ENCODE data around the gene PHGDH. TPM values are rescaled to one million over a fixed set of nuclear protein-coding genes. Genes with fewer than 3 reads are reported as not detected.

The PHGDH gene
- total and polyA plus RNA-seq, 2 donors (not counting 3 experiments of a cell fraction or from before 2014, with no cell fraction given), result 37.9 to 120 TPM

GRCh38 chr1:119758584-119758983 is 46.9 kb downstream of the PHGDH start:
- intact Hi-C loops (cut with micrococcal nuclease) (no loop called here), dilution Hi-C loops (cut with MboI; ENCODE audit: extremely low pct_ligation_motif_present, low sequenced_read_pairs) (no loop called here)
- Histone ChIP-seq H3K79me2 (ENCODE audit: control insufficient read depth, insufficient read depth, low read length) (no peaks in the 10 kb centered on the region), H3K9me1 (replicated peaks; ENCODE audit: control insufficient read depth, extremely low read depth, insufficient read depth, low read length) (no peaks in the 10 kb centered on the region), H3K4me3 (replicated peaks in 1 of 3; ENCODE audit: insufficient read depth in 1 of 3, low read depth in 1 of 3, low read length in 3 of 3) (no peak overlapping the region), H3K4me1 (ENCODE audit: control insufficient read depth, extremely low read depth, insufficient read depth, low read length) (no peaks in the 10 kb centered on the region), H3K4me2 (ENCODE audit: insufficient read depth, low read length) (no peak overlapping the region), H4K20me1 (replicated peaks; ENCODE audit: control insufficient read depth, extremely low read depth, insufficient read depth, low read length) (no peaks in the 10 kb centered on the region), H3K27ac (ENCODE audit: insufficient read depth, low read depth, low read length) (no peak overlapping the region), H2AFZ (ENCODE audit: low read depth, low read length) (no peak overlapping the region), H3K36me3 (ENCODE audit: control insufficient read depth in 2 of 2, extremely low read depth in 1 of 2, insufficient read depth in 2 of 2, low read length in 2 of 2) (no peaks in the 10 kb centered on the region), H3K27me3 (ENCODE audit: control insufficient read depth in 2 of 2, insufficient read depth in 2 of 2, low read length in 2 of 2) (peaks cover 8 to 21% of the 10 kb centered on the region in 2 experiments), H3K9ac (replicated peaks; ENCODE audit: extremely low read depth, insufficient read depth, low read length) (no peak overlapping the region), H3K9me3 (replicated peaks; ENCODE audit: control insufficient read depth, insufficient read depth, low read length) (no peaks in the 10 kb centered on the region)
- ChIA-PET POLR2A (no interaction called here), CTCF (no interaction called here)
- no peak for TF ChIP-seq EZH2 (IDR thresholded peaks at IDR 0.05; ENCODE audit: borderline replicate concordance, low read depth, low read length, severe bottlenecking)
- DNase-seq (ENCODE audit: low read depth, low spot score) (no peak), FAIRE-seq (no peak)
- BruUV-seq (replicated peaks), result no TSS peak

- H3K9me1 ChIP-seq (replicated peaks; ENCODE audit: control insufficient read depth, extremely low read depth, insufficient read depth, low read length), result no peaks in the 10 kb centered on the region
- dilution Hi-C loops (cut with MboI; ENCODE audit: extremely low pct_ligation_motif_present, low sequenced_read_pairs), result no loop called here
- DNase-seq (ENCODE audit: low read depth, low spot score) (no peak), FAIRE-seq (no peak)
- TF ChIP-seq GATA2 (IDR thresholded peaks at IDR 0.05; ENCODE audit: insufficient read depth, insufficient read length, low read depth, low read length) (no peak), MYC (IDR thresholded peaks at IDR 0.05; ENCODE audit: low read depth, low read length) (no peak), POLR2A (IDR thresholded peaks at IDR 0.05; ENCODE audit: low read depth, low read length) (no peak), POLR2AphosphoS5 (IDR thresholded peaks at IDR 0.05; ENCODE audit: insufficient read depth, low read depth, low read length) (no peak), JUN (IDR thresholded peaks at IDR 0.05; ENCODE audit: borderline replicate concordance, insufficient read depth, insufficient read length, low read depth) (no peak), FOS (IDR thresholded peaks at IDR 0.05; ENCODE audit: borderline replicate concordance, insufficient read depth, low read length) (no peak)
- no peak overlapping the region for H3K4me3 ChIP-seq (replicated peaks in 1 of 3; ENCODE audit: insufficient read depth in 1 of 3, low read depth in 1 of 3, low read length in 3 of 3)
- H3K36me3 ChIP-seq (ENCODE audit: control insufficient read depth in 2 of 2, extremely low read depth in 1 of 2, insufficient read depth in 2 of 2, low read length in 2 of 2), result no peaks in the 10 kb centered on the region
- POLR2A ChIA-PET, result no interaction called here
- H3K27me3 ChIP-seq (ENCODE audit: control insufficient read depth in 2 of 2, insufficient read depth in 2 of 2, low read length in 2 of 2), result peaks cover 12 to 14% of the 10 kb centered on the region in 2 experiments
- no TSS peak for BruUV-seq (replicated peaks)
- intact Hi-C loops (cut with micrococcal nuclease), result no loop called here
- no peaks in the 10 kb centered on the region for H4K20me1 ChIP-seq (replicated peaks; ENCODE audit: control insufficient read depth, extremely low read depth, insufficient read depth, low read length)
- no peaks in the 10 kb centered on the region for H3K4me1 ChIP-seq (ENCODE audit: control insufficient read depth, extremely low read depth, insufficient read depth, low read length)
- CTCF ChIA-PET, result no interaction called here
- no peaks in the 10 kb centered on the region for H3K9me3 ChIP-seq (replicated peaks; ENCODE audit: control insufficient read depth, insufficient read depth, low read length)
- no peak overlapping the region for H3K4me2 ChIP-seq (ENCODE audit: insufficient read depth, low read length)
- no peak overlapping the region for H3K27ac ChIP-seq (ENCODE audit: insufficient read depth, low read depth, low read length)
- H3K9ac ChIP-seq (replicated peaks; ENCODE audit: extremely low read depth, insufficient read depth, low read length), result no peak overlapping the region
- no peaks in the 10 kb centered on the region for H3K79me2 ChIP-seq (ENCODE audit: control insufficient read depth, insufficient read depth, low read length)
- no peak overlapping the region for H2AFZ ChIP-seq (ENCODE audit: low read depth, low read length)
These were observed 50.7 kb downstream of the PHGDH start for GRCh38 chr1:119762409-119762808.
